HK-2 (cell line): ENCODE measurements around the gene GOLGA6D.
"Not testable (repeated sequence)": the region's sequence is repeated elsewhere in the genome, so short reads cannot be mapped to it uniquely, and the experiment has no call there.

ENCODE experiments used
- DNase-seq: peaks from one replicate; pipeline ENCODE4 v3.0.0-alpha.2; 2018; ENCODE audit not compliant: unreplicated experiment

GOLGA6D gene

GRCh38 chr15:75282572-75282971 is at the start of gene GOLGA6D:
Gene GOLGA6D, plus strand, starts transcription at chr15:75282835. Its CDS starts 41 bp downstream, at chr15:75282876.
- not testable (repeated sequence) for DNase-seq

- no peak for DNase-seq
These were observed 49.0 kb upstream of the GOLGA6D start for GRCh38 chr15:75233504-75234190.

- DNase-seq: no peak
These were observed 48.3 kb upstream of the GOLGA6D start for GRCh38 chr15:75234191-75234810.

GRCh38 chr15:75235051-75235673 is 47.5 kb upstream of the GOLGA6D start:
- no peak for DNase-seq

- DNase-seq: no peak
These were observed 46.6 kb upstream of the GOLGA6D start for GRCh38 chr15:75235760-75236729.

GRCh38 chr15:75237316-75237982 is 45.2 kb upstream of the GOLGA6D start:
- no peak for DNase-seq

- no peak for DNase-seq
These were observed 44.5 kb upstream of the GOLGA6D start for GRCh38 chr15:75238150-75238549.

GRCh38 chr15:75245741-75246140 is 36.9 kb upstream of the GOLGA6D start:
- not testable (repeated sequence) for DNase-seq

- not testable (repeated sequence) for DNase-seq
These were observed 33.6 kb upstream of the GOLGA6D start for GRCh38 chr15:75248991-75249390.

GRCh38 chr15:75249726-75250125 is 32.9 kb upstream of the GOLGA6D start:
- no peak for DNase-seq

- DNase-seq: not testable (repeated sequence)
These were observed 31.3 kb upstream of the GOLGA6D start for GRCh38 chr15:75251343-75251742.

- not testable (repeated sequence) for DNase-seq
These were observed 30.4 kb upstream of the GOLGA6D start for GRCh38 chr15:75252285-75252684.

GRCh38 chr15:75258034-75258433 is 24.6 kb upstream of the GOLGA6D start, which contains the start of gene GOLGA6C:
Gene GOLGA6C, plus strand, starts transcription at chr15:75258334. Its CDS starts 265 bp downstream, at chr15:75258599.
- DNase-seq: not testable (repeated sequence)

GRCh38 chr15:75258620-75259343 is 23.9 kb upstream of the GOLGA6D start:
- not testable (repeated sequence) for DNase-seq

- not testable (repeated sequence) for DNase-seq
These were observed 22.8 kb upstream of the GOLGA6D start for GRCh38 chr15:75259873-75260272.

GRCh38 chr15:75273751-75274359 is 8.8 kb upstream of the GOLGA6D start:
- DNase-seq: not testable (repeated sequence)

GRCh38 chr15:75274509-75275107 is 8.0 kb upstream of the GOLGA6D start:
- DNase-seq: not testable (repeated sequence)

- DNase-seq: not testable (repeated sequence)
These were observed 7.0 kb upstream of the GOLGA6D start for GRCh38 chr15:75275617-75276016.

GRCh38 chr15:75278497-75278896 is 4.1 kb upstream of the GOLGA6D start:
- not testable (repeated sequence) for DNase-seq
